SK-N-DZ (cell line): ENCODE data around the gene REST. TPM values are rescaled to one million over a fixed set of nuclear protein-coding genes. Genes with fewer than 3 reads are reported as not detected.
"Not testable (repeated sequence)": the region's sequence is repeated elsewhere in the genome, so short reads cannot be mapped to it uniquely, and the experiment has no call there.

Experiments used
- DNase-seq: peaks from one replicate; pipeline ENCODE4 v3.0.0-alpha.2; 2015; ENCODE audit warnings: low spot score
- polyA plus RNA-seq, 2 experiments: library from polyadenylated mRNA; depleted of rRNA; stranded (reverse); fragments of >200 nt; gene quantifications; 2 replicates each; pipeline ENCODE4 v1.2.3, GENCODE V29; 2014

Gene REST, protein sequence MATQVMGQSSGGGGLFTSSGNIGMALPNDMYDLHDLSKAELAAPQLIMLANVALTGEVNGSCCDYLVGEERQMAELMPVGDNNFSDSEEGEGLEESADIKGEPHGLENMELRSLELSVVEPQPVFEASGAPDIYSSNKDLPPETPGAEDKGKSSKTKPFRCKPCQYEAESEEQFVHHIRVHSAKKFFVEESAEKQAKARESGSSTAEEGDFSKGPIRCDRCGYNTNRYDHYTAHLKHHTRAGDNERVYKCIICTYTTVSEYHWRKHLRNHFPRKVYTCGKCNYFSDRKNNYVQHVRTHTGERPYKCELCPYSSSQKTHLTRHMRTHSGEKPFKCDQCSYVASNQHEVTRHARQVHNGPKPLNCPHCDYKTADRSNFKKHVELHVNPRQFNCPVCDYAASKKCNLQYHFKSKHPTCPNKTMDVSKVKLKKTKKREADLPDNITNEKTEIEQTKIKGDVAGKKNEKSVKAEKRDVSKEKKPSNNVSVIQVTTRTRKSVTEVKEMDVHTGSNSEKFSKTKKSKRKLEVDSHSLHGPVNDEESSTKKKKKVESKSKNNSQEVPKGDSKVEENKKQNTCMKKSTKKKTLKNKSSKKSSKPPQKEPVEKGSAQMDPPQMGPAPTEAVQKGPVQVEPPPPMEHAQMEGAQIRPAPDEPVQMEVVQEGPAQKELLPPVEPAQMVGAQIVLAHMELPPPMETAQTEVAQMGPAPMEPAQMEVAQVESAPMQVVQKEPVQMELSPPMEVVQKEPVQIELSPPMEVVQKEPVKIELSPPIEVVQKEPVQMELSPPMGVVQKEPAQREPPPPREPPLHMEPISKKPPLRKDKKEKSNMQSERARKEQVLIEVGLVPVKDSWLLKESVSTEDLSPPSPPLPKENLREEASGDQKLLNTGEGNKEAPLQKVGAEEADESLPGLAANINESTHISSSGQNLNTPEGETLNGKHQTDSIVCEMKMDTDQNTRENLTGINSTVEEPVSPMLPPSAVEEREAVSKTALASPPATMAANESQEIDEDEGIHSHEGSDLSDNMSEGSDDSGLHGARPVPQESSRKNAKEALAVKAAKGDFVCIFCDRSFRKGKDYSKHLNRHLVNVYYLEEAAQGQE
- polyA plus RNA-seq (2014; cell fraction: cytosol; rRNA removed) = 7.6 and 11.1 TPM in 2 replicates
- 5.8 and 8.4 TPM in 2 replicates for polyA plus RNA-seq (2014; cell fraction: nucleus; rRNA removed)

GRCh38 chr4:56907489-56908205, at the start of gene REST:
Gene REST (plus strand): TSS chr4:56907900. CDS start chr4:56910639, 2,739 bp downstream.
- DNase-seq = peak; percentile 24

DNA sequence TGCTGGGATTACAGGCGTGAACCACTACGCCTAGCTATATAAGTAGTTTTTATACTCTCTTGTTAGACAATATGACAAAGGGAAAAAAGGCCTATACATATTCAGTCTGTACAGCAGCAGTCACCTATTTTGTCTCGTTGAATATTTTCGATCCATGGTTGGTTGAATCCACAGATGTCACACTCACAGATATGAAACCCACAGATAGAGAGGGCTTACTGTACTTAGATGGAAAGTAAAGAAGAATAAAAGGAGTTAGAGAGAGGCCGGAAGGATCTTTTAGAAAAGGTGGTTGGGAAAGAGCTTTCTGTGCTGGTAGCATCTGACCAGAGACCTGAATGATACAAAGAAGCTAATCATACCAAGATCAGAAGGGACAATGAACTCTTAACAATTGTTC, 47.9 kb upstream of the REST start:
- no peak for DNase-seq

- no peak for DNase-seq
Measured at GRCh38 chr4:56860781-56861180, 46.9 kb upstream of the REST start.

DNA sequence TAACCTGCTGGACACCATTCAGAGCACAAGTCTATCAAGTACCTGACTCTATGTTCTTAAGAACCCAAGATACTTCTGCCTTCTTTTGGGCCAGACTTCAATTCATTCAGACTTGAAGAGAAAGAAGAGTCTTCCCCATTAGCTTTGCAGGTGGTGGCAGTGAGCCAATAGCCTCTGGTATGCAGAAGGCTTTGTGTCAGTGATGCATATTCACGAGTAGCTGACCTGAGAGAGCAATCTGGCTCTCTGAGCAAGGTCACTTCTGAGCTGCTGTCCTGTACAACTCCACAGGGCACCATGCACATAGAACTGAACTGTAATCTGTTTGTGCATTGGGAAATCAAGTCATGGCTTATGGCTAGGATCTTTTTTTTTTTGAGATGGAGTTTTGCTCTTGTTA, 46.3 kb upstream of the REST start:
- no peak for DNase-seq

DNA sequence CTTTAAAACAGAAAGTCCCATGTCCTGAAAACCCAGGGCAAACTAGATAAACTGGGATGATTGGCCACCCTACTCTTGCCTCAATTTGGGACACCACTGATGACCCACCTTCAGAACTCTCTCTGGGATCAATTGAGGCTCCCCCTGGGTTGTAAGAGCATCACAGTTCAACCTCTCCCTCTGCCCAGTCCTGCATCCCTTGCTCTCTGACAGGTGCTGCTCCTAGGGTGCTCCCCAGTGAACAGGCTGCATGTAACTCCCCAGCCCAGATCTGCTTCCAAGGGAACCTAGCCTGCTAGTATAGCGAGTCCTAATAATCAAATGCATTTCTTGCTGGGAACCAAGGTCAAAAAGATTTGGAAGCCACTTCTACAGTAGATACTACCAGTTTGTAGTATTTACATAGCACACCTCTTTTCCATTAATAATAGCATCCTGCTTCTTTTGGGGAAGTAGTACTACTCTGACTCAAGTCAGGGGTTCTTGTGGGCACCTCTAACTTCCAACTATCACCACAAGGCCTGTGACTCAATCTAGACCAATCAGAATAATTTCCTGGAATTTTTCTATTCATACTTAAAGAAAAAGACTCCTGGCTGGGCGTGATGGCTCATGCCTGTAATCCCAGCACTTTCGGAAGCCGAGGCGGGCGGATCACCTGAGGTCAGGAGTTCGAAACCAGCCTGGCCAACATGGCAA, 44.1 kb upstream of the REST start:
- DNase-seq = no peak

- DNase-seq = peak; percentile 7
Measured at GRCh38 chr4:56870946-56871345, 36.8 kb upstream of the REST start.

GRCh38 chr4:56871371-56871866, 36.3 kb upstream of the REST start:
- peak; percentile 24 for DNase-seq

DNA sequence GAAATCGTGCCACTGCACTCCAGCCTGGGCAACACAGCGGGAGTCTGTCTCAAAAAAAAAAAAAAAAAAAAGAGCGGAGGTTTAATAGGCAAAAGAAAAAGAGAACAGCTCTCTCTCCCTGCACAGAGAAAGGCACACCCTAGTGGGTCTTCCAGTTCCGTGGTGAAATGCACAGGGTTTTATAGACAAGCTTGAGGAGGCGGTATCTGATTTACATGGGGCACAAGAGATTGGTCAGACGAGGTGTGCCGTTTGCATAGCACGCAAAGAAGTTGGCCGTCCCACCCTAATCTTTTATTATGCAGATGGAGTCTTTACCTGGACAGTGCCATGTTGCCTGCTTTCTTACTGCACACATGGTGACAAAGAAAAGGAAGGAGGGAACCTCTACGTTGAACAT, 33.5 kb upstream of the REST start:
- DNase-seq = peak; percentile 15

GRCh38 chr4:56874923-56875322, 32.8 kb upstream of the REST start:
- DNase-seq = no peak

- no peak for DNase-seq
Measured at GRCh38 chr4:56876264-56876663, 31.4 kb upstream of the REST start.

GRCh38 chr4:56879996-56880395, 27.7 kb upstream of the REST start:
- no peak for DNase-seq

GRCh38 chr4:56880572-56880971, 27.1 kb upstream of the REST start:
- no peak for DNase-seq

- DNase-seq = not testable (repeated sequence)
Measured at GRCh38 chr4:56884511-56884910, 23.2 kb upstream of the REST start.

GRCh38 chr4:56892691-56893090, 15.0 kb upstream of the REST start:
- DNase-seq = no peak

- not testable (repeated sequence) for DNase-seq
Measured at GRCh38 chr4:56897842-56898241, 9.9 kb upstream of the REST start.

DNA sequence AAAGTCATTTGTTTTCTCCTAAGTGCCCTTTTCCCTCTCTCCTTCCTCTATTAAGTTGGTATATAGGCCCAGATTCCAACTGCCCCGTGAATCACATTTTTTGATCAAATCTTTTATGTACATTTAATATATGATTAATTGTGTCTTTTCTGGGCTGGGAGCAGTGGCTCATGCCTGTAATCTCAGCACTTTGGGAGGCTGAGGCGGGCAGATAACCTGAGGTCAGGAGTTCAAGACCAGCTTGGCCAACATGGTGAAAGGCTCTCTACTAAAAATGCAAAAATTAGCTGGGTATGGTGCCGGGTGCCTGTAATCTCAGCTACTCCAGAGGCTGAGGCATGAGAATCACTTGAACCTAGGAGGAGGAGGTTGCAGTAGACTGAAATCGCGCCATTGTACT, 7.5 kb upstream of the REST start:
- not testable (repeated sequence) for DNase-seq

GRCh38 chr4:56902703-56903102, 5.0 kb upstream of the REST start:
- no peak for DNase-seq

- DNase-seq = no peak
Measured at GRCh38 chr4:56905796-56906195, 1.9 kb upstream of the REST start.

GRCh38 chr4:56906489-56907393, 959 bp upstream of the REST start:
- no peak for DNase-seq
